ENCODE data around the gene S100B. TPM values are rescaled to one million over a fixed set of nuclear protein-coding genes. Genes with fewer than 3 reads are reported as not detected.

Gene S100B
- total RNA-seq, 1 donor, result 1.4 TPM

DNA sequence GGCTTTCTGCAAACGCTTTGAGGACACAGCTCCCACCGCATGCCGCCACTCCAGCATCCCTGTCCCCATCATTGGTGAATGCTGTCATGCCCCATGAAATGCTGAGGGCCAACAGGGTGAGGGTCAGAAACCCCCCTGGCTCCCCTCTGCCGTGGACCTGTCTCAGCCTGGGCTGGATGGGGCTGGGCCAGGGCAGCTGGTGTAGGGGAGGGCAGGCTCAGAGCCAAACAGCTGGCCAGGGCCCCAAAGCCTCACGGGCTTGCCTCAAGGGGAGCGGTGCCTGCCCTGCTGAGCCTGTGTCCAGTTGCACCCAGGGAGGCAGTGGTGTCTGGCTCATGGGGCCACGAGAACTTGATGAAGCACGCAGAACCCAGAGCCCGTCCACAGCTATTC, 49.7 kb downstream of the S100B start:
- peaks cover 68% of the 10 kb centered on the region for H3K36me3 ChIP-seq (ENCODE audit: insufficient read depth, low read length)
- H3K9me3 ChIP-seq (ENCODE audit: low read depth, low read length), result no peaks in the 10 kb centered on the region
- H3K4me3 ChIP-seq (ENCODE audit: insufficient read depth, low read length), result no peak overlapping the region
- no peaks in the 10 kb centered on the region for H4K20me1 ChIP-seq (ENCODE audit: insufficient read depth, low read length)
- DNase-seq (ENCODE audit: insufficient read length, low spot score, missing footprints), result peak; percentile 59
- TF ChIP-seq, protein P1, sequence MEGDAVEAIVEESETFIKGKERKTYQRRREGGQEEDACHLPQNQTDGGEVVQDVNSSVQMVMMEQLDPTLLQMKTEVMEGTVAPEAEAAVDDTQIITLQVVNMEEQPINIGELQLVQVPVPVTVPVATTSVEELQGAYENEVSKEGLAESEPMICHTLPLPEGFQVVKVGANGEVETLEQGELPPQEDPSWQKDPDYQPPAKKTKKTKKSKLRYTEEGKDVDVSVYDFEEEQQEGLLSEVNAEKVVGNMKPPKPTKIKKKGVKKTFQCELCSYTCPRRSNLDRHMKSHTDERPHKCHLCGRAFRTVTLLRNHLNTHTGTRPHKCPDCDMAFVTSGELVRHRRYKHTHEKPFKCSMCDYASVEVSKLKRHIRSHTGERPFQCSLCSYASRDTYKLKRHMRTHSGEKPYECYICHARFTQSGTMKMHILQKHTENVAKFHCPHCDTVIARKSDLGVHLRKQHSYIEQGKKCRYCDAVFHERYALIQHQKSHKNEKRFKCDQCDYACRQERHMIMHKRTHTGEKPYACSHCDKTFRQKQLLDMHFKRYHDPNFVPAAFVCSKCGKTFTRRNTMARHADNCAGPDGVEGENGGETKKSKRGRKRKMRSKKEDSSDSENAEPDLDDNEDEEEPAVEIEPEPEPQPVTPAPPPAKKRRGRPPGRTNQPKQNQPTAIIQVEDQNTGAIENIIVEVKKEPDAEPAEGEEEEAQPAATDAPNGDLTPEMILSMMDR (IDR thresholded peaks at IDR 0.05; ENCODE audit: extremely low read depth, low read depth, low read length), result no peak
- H3K4me2 ChIP-seq (ENCODE audit: insufficient read depth, low read length), result no peak overlapping the region
- no peaks in the 10 kb centered on the region for H3K27me3 ChIP-seq (ENCODE audit: insufficient read depth, low read length)
- no peak overlapping the region for H3K27ac ChIP-seq (ENCODE audit: low read depth, low read length)
- H3K79me2 ChIP-seq (ENCODE audit: insufficient read depth, low read length), result no peaks in the 10 kb centered on the region
- H2AFZ ChIP-seq (ENCODE audit: low read length), result no peak overlapping the region
- H3K4me1 ChIP-seq (ENCODE audit: insufficient read depth, low read length), result no peaks in the 10 kb centered on the region

DNA sequence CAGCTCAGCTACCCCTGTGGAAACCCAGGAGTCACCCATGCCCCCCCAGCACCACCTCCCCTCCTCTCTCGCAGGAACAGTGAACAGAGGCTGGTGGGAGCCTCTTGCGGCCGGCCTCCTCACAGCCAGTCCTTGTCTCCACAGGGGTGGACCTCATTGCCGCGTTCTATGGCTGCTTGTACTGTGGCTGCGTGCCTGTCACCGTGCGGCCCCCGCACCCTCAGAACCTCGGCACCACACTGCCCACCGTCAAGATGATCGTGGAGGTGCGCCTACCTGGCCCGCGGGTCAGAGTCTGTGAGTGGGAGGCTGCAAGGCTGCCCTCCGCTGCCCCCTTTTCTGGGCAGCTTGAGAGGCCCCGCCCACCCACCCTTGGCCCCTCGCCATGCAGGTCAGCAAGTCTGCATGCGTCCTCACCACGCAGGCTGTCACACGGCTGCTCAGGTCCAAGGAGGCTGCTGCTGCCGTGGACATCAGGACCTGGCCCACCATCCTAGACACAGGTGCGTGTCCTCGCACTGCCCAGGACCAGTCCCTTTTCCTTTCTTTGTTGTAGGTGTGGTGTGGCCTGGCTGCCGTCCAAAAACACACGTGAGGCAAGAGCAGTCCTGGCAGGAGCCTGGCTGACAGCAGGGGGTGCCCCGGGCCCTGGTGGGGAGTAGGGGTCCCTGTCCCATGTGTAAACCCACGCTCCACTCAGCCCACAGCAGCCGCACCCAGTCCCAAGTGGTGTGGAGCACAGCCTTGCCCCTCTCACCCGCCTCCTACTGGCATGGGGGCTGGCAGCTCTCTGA, 50.3 kb downstream of the S100B start:
- Histone ChIP-seq H3K9me3 (ENCODE audit: low read depth, low read length) (no peaks in the 10 kb centered on the region), H3K27me3 (ENCODE audit: insufficient read depth, low read length) (no peaks in the 10 kb centered on the region), H3K36me3 (ENCODE audit: insufficient read depth, low read length) (peaks cover 71% of the 10 kb centered on the region), H3K4me3 (ENCODE audit: insufficient read depth, low read length) (no peak overlapping the region), H4K20me1 (ENCODE audit: insufficient read depth, low read length) (no peaks in the 10 kb centered on the region), H3K4me1 (ENCODE audit: insufficient read depth, low read length) (no peaks in the 10 kb centered on the region), H2AFZ (ENCODE audit: low read length) (no peak overlapping the region), H3K4me2 (ENCODE audit: insufficient read depth, low read length) (no peak overlapping the region), H3K27ac (ENCODE audit: low read depth, low read length) (no peak overlapping the region), H3K79me2 (ENCODE audit: insufficient read depth, low read length) (no peaks in the 10 kb centered on the region)
- DNase-seq (ENCODE audit: insufficient read length, low spot score, missing footprints), result peak; percentile 18
- TF ChIP-seq, protein P1 (IDR thresholded peaks at IDR 0.05; ENCODE audit: extremely low read depth, low read depth, low read length), result no peak

DNA sequence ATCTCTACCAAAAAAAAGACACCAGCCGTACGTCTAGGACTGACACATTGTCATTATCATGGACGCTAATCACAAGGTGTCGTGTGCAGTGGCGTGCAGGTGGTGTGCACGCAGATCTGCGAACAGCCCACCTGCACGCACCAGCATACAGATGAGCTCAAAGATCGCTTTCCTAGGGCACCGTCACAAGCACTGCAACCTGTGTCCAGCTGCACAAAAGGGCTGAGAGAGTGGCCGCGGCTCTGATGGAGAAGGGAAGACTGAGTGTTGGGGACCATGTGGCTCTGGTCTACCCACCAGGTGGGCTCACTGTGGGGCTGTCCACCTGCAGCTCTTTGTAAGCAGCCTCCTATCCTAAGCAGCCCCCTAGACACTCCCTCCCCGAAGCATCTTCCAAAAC, 50.9 kb downstream of the S100B start:
- no peak overlapping the region for H3K27ac ChIP-seq (ENCODE audit: low read depth, low read length)
- no peaks in the 10 kb centered on the region for H4K20me1 ChIP-seq (ENCODE audit: insufficient read depth, low read length)
- no peaks in the 10 kb centered on the region for H3K79me2 ChIP-seq (ENCODE audit: insufficient read depth, low read length)
- no peak overlapping the region for H3K4me2 ChIP-seq (ENCODE audit: insufficient read depth, low read length)
- TF ChIP-seq, protein P1 (IDR thresholded peaks at IDR 0.05; ENCODE audit: extremely low read depth, low read depth, low read length), result no peak
- no peaks in the 10 kb centered on the region for H3K4me1 ChIP-seq (ENCODE audit: insufficient read depth, low read length)
- peaks cover 67% of the 10 kb centered on the region for H3K36me3 ChIP-seq (ENCODE audit: insufficient read depth, low read length)
- DNase-seq (ENCODE audit: insufficient read length, low spot score, missing footprints), result peak; percentile 45
- no peaks in the 10 kb centered on the region for H3K9me3 ChIP-seq (ENCODE audit: low read depth, low read length)
- no peaks in the 10 kb centered on the region for H3K27me3 ChIP-seq (ENCODE audit: insufficient read depth, low read length)
- H3K4me3 ChIP-seq (ENCODE audit: insufficient read depth, low read length), result no peak overlapping the region
- no peak overlapping the region for H2AFZ ChIP-seq (ENCODE audit: low read length)

DNA sequence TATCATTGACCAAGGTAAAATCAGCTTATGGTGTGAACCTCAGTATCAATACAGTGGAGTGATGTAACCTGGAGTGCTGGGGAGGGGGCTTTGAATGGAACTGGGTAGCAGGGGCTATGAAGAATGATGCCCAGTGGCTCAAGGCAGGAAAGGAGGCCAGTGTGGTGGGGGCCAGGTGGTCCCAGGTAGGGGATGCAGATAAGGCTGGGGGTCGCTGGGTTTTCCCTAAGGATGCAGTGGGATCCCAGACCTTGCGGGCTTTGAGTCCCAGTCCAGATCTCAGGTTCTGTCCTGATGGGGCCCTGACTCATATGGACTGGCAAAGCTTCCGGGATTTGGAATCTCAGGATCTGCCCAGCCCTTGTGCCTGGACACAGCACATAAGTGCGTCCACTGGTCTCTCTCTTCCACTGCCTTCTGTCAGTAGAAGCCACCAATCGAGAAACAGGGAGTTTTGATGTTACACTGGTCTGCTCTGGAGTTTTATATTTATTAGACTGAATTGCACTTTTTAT, 52.0 kb downstream of the S100B start:
- no peaks in the 10 kb centered on the region for H3K4me1 ChIP-seq (ENCODE audit: insufficient read depth, low read length)
- no peak overlapping the region for H3K4me3 ChIP-seq (ENCODE audit: insufficient read depth, low read length)
- H4K20me1 ChIP-seq (ENCODE audit: insufficient read depth, low read length), result no peaks in the 10 kb centered on the region
- H2AFZ ChIP-seq (ENCODE audit: low read length), result no peak overlapping the region
- H3K27ac ChIP-seq (ENCODE audit: low read depth, low read length), result no peak overlapping the region
- TF ChIP-seq, protein P1 (IDR thresholded peaks at IDR 0.05; ENCODE audit: extremely low read depth, low read depth, low read length), result no peak
- H3K4me2 ChIP-seq (ENCODE audit: insufficient read depth, low read length), result no peak overlapping the region
- no peaks in the 10 kb centered on the region for H3K79me2 ChIP-seq (ENCODE audit: insufficient read depth, low read length)
- peaks cover 75% of the 10 kb centered on the region for H3K36me3 ChIP-seq (ENCODE audit: insufficient read depth, low read length)
- peak; percentile 75 for DNase-seq (ENCODE audit: insufficient read length, low spot score, missing footprints)
- no peaks in the 10 kb centered on the region for H3K27me3 ChIP-seq (ENCODE audit: insufficient read depth, low read length)
- H3K9me3 ChIP-seq (ENCODE audit: low read depth, low read length), result no peaks in the 10 kb centered on the region

All from osteoblast (primary cell).